ENCODE results near the gene HTR1A. TPM values are rescaled to one million over a fixed set of nuclear protein-coding genes. Genes with fewer than 3 reads are reported as not detected.

Gene HTR1A
- polyA plus RNA-seq, 1 of the 3 experiments (the other 2 are of a cell fraction), result not detected

- TF ChIP-seq GATA2 (CRISPR knock-in tag; IDR thresholded peaks at IDR 0.05) (no peak), SIN3A (IDR thresholded peaks at IDR 0.05; ENCODE audit: borderline replicate concordance, low read depth, low read length) (no peak), MXI1 (IDR thresholded peaks at IDR 0.05; ENCODE audit: low read depth, low read length) (no peak), ELF1 (IDR thresholded peaks at IDR 0.05) (no peak), EP300 (IDR thresholded peaks at IDR 0.05; ENCODE audit: borderline replicate concordance in 1 of 2, low read depth in 1 of 2, low read length in 1 of 2) (no peak), JUND (IDR thresholded peaks at IDR 0.05) (no peak), NRF1 (IDR thresholded peaks at IDR 0.05; ENCODE audit: low read depth, low read length) (no peak), POLR2AphosphoS5 (IDR thresholded peaks at IDR 0.05; ENCODE audit: low read depth, low read length) (no peak), EZH2phosphoT487 (IDR thresholded peaks at IDR 0.05; ENCODE audit: borderline replicate concordance, low read depth) (no peak), RCOR1 (IDR thresholded peaks at IDR 0.05; ENCODE audit: low read length) (0 out of 2 replicates have a peak, but pooled peaks have one; percentile 29), REST (IDR thresholded peaks at IDR 0.05; ENCODE audit: low read depth, low read length) (peak; percentile 100), PBX3 (IDR thresholded peaks at IDR 0.05) (no peak), SMC3 (IDR thresholded peaks at IDR 0.05; ENCODE audit: low read depth, low read length) (peak; percentile 72), IRF3 (IDR thresholded peaks at IDR 0.05; ENCODE audit: low read depth, low read length) (no peak), NFIC (IDR thresholded peaks at IDR 0.05; ENCODE audit: borderline replicate concordance) (no peak), MAX (IDR thresholded peaks at IDR 0.05; ENCODE audit: low read depth) (no peak), TAF1 (IDR thresholded peaks at IDR 0.05; ENCODE audit: borderline replicate concordance, low read depth, low read length) (no peak), TCF12 (IDR thresholded peaks at IDR 0.05) (peak; percentile 48; the same call in 1 of the 2 replicates)
These were observed 963 bp upstream of the HTR1A start (continued) for GRCh38 chr5:63963080-63963735.

Measured in SK-N-SH (cell line).